HL-60 (cell line): Measurements from ENCODE around the gene DENND4B.

Source experiments
- DNase-seq, 2 experiments: peaks; one replicate each; pipeline ENCODE4 v3.0.0-alpha.2; 2010 to 2020; ENCODE audit warnings: low read depth in 1 of 2, low spot score in 1 of 2
- H3K27ac ChIP-seq: fragments of 250-450 bp; sonication (Bioruptor Pico); replicated peaks from 2 replicates; pipeline ENCODE4 v1.5.1; 2020; ENCODE audit warnings: mild to moderate bottlenecking, moderate library complexity
- H3K27me3 ChIP-seq: fragments of 250-450 bp; sonication (Bioruptor Pico); 2 replicates; pipeline ENCODE4 v1.5.1; 2021; ENCODE audit warnings: mild to moderate bottlenecking, moderate library complexity; ENCODE audit not compliant: insufficient read depth, poor library complexity, severe bottlenecking
- H3K4me3 ChIP-seq: replicated peaks from 2 replicates; pipeline ENCODE4 v1.5.1; 2011; ENCODE audit warnings: mild to moderate bottlenecking, control low read depth, low read length; ENCODE audit not compliant: insufficient read depth
- CTCF ChIP-seq: IDR thresholded peaks from one replicate; pipeline ENCODE4 v1.5.1; 2011; ENCODE audit warnings: low read length, control low read depth, inconsistent platforms; ENCODE audit not compliant: insufficient read depth
- GABPA ChIP-seq: IDR thresholded peaks from 2 replicates; pipeline ENCODE4 v1.6.1; 2012; ENCODE audit warnings: low read depth
- POLR2AphosphoS5 ChIP-seq: IDR thresholded peaks from 2 replicates; pipeline ENCODE4 v1.6.1; 2012; ENCODE audit warnings: low read depth
- REST ChIP-seq: IDR thresholded peaks from 2 replicates; pipeline ENCODE4 v1.6.1; 2012; ENCODE audit warnings: low read depth; ENCODE audit not compliant: insufficient replicate concordance
- SPI1 ChIP-seq: IDR thresholded peaks from 2 replicates; pipeline ENCODE4 v1.6.1; 2012; ENCODE audit warnings: low read depth, mild to moderate bottlenecking, borderline replicate concordance

Gene DENND4B

GRCh38 chr1:153936011-153936802, 10.3 kb downstream of the DENND4B start:
- Histone ChIP-seq H3K27me3 (no peaks in the 10 kb centered on the region), H3K4me3 (no peak overlapping the region), H3K27ac (no peak overlapping the region)
- no peak for DNase-seq
- TF ChIP-seq CTCF (no peak), GABPA (no peak), SPI1 (no peak), REST (no peak), POLR2AphosphoS5 (no peak; the same call in 1 of the 2 replicates)

GRCh38 chr1:153934746-153935145, 11.8 kb downstream of the DENND4B start:
- DNase-seq = no peak
- H3K4me3 ChIP-seq = no peak overlapping the region
- no peak overlapping the region for H3K27ac ChIP-seq
- H3K27me3 ChIP-seq = no peaks in the 10 kb centered on the region
- TF ChIP-seq SPI1 (no peak), POLR2AphosphoS5 (no peak), CTCF (no peak), GABPA (no peak), REST (no peak)

GRCh38 chr1:153933955-153934354, 12.6 kb downstream of the DENND4B start:
- Histone ChIP-seq H3K27ac (no peak overlapping the region), H3K4me3 (no peak overlapping the region), H3K27me3 (no peaks in the 10 kb centered on the region)
- TF ChIP-seq SPI1 (no peak), CTCF (no peak), REST (no peak), GABPA (no peak), POLR2AphosphoS5 (no peak)
- no peak for DNase-seq
